ENCODE measurements around the gene RAB11FIP4.
A peak's percentile ranks its signal among the peaks of the same experiment; 100 is the strongest.

The RAB11FIP4 gene

DNA sequence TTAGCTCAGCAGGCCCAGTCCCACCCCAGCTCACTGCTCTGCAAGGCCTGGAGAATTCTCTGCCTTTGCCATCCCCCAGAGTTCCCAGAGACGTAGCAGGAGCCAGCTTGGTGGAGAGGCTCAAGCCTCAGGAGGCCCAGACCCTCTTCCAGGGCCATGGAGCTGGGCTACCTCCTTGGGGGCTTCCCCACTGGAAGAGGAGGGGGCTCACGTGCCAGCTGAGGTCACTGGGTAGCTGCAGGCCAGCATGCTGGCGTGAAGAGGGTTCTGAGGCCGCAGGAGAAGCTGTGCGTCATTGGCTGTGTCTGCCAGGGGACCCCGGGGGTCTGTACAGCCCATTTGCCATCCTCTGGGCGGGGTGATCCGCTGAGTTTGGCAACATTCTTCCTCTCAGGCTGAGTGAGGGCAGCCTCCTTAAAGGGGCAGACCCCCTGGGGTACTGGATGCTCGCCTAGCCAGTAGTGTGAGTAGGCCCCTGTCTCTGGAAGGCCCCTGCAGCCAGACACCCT lies 131.6 kb downstream of the RAB11FIP4 start:
- H3K4me3 ChIP-seq (ENCODE audit: low read depth, low read length): no peak overlapping the region
- TF ChIP-seq, protein P1, sequence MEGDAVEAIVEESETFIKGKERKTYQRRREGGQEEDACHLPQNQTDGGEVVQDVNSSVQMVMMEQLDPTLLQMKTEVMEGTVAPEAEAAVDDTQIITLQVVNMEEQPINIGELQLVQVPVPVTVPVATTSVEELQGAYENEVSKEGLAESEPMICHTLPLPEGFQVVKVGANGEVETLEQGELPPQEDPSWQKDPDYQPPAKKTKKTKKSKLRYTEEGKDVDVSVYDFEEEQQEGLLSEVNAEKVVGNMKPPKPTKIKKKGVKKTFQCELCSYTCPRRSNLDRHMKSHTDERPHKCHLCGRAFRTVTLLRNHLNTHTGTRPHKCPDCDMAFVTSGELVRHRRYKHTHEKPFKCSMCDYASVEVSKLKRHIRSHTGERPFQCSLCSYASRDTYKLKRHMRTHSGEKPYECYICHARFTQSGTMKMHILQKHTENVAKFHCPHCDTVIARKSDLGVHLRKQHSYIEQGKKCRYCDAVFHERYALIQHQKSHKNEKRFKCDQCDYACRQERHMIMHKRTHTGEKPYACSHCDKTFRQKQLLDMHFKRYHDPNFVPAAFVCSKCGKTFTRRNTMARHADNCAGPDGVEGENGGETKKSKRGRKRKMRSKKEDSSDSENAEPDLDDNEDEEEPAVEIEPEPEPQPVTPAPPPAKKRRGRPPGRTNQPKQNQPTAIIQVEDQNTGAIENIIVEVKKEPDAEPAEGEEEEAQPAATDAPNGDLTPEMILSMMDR (IDR thresholded peaks at IDR 0.05; ENCODE audit: borderline replicate concordance, insufficient read depth, low read depth, low read length): no peak

DNA sequence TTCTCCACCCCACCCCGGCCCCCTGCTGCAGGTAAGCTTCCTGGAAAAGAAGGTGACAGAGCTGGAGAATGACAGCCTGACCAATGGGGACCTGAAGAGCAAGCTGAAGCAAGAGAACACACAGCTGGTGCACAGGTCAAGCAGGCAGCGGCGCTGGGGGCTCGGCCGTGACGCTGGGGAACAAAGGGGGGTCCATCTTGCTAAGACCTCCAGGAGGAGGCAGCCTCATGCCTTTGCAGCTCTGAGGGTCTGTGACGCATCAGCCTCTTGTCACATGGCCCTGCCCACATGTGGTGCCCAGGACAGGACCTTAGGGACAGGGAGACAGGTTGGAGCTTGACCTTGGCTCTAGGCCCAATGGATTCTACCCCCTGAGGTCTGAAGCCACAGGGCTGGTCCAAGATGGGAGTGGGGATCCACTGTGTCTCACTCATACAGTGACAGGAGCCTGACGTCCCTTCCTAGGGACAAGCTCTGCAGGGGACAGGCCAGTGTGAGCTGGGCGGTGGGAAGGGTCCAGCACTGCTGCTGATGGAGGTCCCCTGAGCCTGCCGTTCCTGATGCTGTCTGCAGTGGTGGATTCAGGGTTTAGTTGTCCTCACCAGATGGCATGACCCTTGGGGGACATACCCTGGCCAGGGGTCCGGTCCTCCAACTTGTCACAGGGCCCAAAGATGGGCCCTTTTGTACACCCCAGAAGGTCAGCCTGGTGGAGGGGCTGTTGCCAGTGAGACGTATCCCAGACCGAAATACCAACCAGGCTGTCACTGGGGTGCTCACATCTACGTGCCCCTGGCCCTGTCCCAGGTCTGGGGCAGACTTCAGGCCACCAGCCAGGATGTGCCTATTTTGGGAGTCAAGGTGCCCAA lies 132.6 kb downstream of the RAB11FIP4 start:
- H3K4me3 ChIP-seq (ENCODE audit: low read depth, low read length): no peak overlapping the region
- TF ChIP-seq, protein P1 (IDR thresholded peaks at IDR 0.05; ENCODE audit: borderline replicate concordance, insufficient read depth, low read depth, low read length): no peak

DNA sequence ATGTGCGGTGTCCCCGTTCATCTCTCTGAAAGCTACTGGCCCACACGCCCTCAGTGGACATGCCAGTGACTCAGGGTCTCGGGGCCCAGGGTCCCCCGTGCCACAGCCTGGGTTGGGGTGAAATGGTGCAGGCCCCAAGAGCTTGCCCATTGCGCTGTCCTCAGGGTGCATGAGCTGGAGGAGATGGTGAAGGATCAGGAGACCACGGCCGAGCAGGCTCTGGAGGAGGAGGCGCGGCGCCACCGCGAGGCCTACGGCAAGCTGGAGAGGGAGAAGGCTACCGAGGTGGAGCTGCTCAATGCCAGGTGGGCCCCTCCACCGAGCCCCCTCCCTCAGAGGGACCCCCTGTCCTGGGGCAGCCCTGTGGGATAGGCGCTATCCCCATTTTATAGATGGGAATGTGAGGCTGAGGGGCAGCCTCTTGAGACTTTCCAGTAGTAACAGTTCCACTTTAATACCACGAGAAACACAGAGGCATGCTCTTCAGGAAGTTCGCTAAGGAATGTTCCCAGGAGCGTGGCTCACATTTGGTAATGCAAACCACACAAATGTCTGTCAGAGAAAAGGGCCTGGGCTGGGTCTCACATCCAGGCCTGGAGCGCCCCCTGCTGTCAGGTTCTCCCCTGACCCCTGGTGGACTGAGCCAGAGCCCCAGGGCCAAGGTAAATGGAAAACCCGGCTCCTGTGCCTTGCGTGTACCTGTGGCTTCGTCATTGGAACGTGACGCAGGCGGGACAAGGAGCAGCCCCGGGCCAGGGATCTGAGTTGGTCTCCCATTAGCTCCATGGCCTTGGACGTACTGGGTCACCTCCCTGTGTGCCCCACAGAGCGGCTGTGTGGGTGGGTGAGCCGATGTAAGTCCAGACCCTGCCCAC lies 133.7 kb downstream of the RAB11FIP4 start:
- H3K4me3 ChIP-seq (ENCODE audit: low read depth, low read length): peak overlapping the region; percentile 17
- TF ChIP-seq, protein P1 (IDR thresholded peaks at IDR 0.05; ENCODE audit: borderline replicate concordance, insufficient read depth, low read depth, low read length): peak; percentile 90

DNA sequence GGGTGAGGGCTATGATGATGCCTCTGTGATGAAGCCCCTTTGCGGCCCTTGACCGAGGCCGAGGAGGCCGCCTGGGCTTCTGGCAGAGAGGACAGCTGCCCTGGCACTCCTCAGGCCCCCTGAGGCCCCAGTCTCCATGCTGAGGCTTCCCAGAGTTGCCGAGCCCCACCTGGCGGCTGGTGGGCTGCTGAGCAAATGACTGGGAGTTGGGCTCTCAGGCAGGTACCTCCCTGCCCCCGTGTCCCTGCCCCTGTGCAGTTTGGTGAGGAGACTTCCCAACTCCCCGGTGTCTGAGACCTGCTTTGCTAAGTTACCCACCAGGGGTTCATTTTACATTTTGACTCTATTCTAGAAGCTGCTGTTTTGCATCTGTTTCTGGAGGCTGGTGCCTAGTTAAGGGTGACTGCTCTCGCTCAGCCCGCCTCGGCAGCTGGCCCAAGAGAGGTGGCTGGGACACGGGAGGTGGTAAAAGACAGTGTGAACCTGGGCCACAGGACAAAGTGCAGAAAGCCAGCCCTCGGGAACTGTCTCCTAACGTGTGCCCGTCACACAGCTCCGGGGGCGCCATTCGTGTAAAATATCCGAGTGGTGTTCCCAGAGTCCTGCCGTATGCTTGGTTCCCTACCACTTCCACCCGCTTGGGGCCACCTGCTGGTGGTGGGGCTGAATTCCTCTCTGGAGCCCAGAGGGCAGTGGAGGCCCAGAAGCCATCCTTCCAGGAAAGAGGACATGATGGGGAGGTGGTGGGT lies 134.5 kb downstream of the RAB11FIP4 start:
- H3K4me3 ChIP-seq (ENCODE audit: low read depth, low read length): peak overlapping the region; percentile 17
- TF ChIP-seq, protein P1 (IDR thresholded peaks at IDR 0.05; ENCODE audit: borderline replicate concordance, insufficient read depth, low read depth, low read length): peak; percentile 48

DNA sequence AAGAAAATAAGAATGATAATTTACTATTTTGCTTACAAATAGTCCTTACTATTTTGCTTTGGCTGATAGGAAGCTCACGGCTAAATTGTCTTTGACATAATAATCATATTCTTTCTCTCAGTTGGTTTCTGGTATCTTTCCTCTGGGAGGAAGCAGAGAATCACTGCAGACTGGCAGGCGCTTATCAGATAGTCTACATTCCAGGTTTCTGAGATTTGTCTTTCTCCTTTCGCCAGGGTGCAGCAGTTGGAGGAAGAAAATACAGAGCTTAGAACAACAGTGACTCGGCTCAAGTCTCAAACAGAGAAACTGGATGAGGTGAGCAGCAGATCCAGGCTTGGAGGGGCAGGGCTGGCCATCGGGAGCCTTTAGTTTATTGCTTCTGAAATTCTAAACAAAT lies 136.1 kb downstream of the RAB11FIP4 start:
- TF ChIP-seq, protein P1 (IDR thresholded peaks at IDR 0.05; ENCODE audit: borderline replicate concordance, insufficient read depth, low read depth, low read length): no peak
- H3K4me3 ChIP-seq (ENCODE audit: low read depth, low read length): no peak overlapping the region

DNA sequence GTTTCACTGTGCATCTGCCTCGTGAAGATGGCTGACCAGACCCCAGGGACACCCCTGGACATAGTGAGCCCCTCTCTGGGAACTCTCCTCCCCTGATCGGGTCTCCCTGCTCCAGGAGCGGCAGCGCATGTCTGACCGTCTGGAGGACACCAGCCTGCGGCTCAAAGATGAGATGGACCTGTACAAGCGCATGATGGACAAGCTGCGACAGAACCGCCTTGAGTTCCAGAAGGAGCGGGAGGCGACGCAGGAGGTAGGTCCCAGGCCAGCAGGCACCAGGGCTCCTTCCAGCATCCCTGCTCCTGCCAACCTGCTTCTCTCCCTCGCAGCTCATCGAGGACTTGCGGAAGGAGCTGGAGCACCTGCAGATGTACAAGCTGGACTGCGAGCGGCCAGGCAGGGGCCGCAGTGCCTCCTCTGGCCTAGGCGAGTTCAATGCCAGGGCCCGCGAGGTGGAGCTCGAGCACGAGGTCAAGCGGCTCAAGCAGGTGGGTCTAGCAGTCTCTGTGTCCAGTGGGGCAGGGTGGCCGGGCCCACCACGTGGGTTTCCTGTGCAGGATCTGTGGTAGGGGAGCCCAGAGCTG lies 136.9 kb downstream of the RAB11FIP4 start:
- TF ChIP-seq, protein P1 (IDR thresholded peaks at IDR 0.05; ENCODE audit: borderline replicate concordance, insufficient read depth, low read depth, low read length): no peak
- H3K4me3 ChIP-seq (ENCODE audit: low read depth, low read length): no peak overlapping the region

Measured in GM12875 (cell line).